CD4-positive, alpha-beta T cell treated with Interleukin-6 for 4 hours (primary cell): Measurements from ENCODE around the gene UACA.
"Not testable (repeated sequence)": the region's sequence is repeated elsewhere in the genome, so short reads cannot be mapped to it uniquely, and the experiment has no call there.

Experiments used
- DNase-seq: peaks from one replicate; pipeline ENCODE4 v3.0.0-alpha.2; 2020; ENCODE audit warnings: mixed read lengths

UACA gene, protein sequence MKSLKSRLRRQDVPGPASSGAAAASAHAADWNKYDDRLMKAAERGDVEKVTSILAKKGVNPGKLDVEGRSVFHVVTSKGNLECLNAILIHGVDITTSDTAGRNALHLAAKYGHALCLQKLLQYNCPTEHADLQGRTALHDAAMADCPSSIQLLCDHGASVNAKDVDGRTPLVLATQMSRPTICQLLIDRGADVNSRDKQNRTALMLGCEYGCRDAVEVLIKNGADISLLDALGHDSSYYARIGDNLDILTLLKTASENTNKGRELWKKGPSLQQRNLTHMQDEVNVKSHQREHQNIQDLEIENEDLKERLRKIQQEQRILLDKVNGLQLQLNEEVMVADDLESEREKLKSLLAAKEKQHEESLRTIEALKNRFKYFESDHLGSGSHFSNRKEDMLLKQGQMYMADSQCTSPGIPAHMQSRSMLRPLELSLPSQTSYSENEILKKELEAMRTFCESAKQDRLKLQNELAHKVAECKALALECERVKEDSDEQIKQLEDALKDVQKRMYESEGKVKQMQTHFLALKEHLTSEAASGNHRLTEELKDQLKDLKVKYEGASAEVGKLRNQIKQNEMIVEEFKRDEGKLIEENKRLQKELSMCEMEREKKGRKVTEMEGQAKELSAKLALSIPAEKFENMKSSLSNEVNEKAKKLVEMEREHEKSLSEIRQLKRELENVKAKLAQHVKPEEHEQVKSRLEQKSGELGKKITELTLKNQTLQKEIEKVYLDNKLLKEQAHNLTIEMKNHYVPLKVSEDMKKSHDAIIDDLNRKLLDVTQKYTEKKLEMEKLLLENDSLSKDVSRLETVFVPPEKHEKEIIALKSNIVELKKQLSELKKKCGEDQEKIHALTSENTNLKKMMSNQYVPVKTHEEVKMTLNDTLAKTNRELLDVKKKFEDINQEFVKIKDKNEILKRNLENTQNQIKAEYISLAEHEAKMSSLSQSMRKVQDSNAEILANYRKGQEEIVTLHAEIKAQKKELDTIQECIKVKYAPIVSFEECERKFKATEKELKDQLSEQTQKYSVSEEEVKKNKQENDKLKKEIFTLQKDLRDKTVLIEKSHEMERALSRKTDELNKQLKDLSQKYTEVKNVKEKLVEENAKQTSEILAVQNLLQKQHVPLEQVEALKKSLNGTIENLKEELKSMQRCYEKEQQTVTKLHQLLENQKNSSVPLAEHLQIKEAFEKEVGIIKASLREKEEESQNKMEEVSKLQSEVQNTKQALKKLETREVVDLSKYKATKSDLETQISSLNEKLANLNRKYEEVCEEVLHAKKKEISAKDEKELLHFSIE (N-terminal part only)

DNA sequence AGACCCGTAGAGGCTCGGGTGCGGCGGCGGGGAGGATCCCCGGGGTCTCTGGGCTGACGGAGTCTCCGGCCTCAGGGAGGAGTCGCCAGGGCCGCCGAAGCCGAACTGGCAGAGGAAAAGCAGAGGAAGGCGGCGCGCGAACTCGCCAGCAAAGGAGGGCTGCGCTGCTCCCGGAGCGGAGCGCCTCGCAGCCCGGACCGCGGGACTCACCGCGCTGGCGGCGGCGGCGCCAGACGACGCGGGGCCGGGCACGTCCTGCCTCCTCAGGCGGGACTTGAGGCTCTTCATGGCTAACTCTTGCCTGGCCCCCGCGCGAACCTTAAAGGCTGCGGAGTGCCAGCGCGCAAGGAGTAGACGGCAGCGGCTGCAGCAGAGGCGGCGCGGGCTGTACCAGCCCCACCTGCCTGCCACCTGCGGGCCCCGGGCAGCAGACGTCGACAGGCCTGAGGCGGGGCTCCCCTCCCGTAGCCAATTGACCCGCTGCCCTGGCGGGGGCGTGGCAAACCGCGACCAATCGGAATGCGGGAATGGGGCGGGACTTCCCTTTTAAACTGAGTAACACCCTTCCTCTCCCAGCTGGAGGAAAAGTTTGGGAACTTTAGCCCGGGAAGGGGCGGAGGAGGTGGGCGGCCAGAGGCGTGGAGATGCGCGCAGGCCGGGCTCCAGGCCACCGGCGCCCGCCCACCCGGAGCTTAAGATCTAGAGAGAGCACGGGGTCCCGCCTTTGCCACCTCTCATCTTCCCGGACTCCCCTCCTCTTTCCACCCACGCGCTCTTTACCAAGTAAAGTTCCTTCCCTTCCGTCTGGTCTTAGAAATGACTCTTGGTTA lies at the start of gene UACA:
UACA (minus strand) TSS at position 439 of the 830 bp plus-strand sequence; CDS start at position 288, 151 bp downstream.
- DNase-seq = peak; percentile 71

DNA sequence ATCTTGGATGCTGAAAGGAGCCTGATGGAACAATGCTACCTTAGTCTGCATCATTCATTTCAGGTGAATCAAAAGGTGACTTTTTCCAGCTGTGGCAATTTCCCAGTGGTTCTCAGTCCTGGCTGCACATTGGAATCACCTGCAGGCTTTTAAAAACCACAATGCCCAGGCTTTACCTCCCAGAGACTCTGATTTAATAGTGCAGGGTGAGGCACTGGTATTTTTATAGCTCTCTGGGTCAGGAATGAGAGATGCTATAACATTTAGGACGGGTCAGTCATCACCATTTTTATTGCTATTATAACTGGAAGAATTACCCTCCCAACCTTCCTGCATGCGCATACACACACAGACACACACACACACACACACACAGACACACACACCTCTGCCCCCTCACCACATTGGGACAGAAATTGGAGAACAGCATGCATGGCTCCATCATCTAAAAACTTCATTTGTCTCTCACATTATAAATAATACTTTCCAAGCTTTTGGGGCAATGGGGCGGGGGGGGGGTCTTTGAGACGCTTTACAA lies 49.5 kb upstream of the UACA start:
- no peak for DNase-seq

DNA sequence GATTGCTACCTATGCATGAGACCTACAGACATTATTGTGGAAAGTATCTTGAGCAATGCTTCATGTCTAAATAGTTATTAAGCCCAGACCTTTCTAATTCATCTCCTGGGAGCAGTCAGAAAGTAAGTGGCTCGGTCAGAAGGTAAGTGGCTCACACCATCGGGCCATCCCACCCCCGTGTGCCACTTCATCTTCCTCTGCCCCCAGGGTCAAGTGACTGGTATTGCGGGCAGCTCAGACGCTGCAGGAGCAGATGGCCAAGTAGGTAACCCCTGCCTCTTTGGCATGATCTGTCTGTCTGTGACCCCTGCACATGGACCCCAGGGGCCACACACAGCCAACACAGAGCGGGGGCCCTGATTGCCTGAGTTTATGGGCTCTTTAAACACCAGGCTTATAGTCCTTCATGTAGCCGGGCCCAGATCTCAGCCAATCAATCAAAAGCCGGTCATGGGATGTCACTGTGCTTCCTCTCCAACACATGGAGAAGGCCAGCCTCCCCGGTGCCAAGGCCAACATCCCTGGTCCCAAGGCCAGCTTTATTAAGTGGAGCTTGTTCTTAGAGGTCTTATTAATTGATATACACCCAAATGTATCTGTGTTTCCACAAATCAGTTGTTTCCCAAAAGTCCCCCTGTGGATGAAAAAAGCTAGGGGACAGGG lies 47.7 kb upstream of the UACA start:
- no peak for DNase-seq

DNA sequence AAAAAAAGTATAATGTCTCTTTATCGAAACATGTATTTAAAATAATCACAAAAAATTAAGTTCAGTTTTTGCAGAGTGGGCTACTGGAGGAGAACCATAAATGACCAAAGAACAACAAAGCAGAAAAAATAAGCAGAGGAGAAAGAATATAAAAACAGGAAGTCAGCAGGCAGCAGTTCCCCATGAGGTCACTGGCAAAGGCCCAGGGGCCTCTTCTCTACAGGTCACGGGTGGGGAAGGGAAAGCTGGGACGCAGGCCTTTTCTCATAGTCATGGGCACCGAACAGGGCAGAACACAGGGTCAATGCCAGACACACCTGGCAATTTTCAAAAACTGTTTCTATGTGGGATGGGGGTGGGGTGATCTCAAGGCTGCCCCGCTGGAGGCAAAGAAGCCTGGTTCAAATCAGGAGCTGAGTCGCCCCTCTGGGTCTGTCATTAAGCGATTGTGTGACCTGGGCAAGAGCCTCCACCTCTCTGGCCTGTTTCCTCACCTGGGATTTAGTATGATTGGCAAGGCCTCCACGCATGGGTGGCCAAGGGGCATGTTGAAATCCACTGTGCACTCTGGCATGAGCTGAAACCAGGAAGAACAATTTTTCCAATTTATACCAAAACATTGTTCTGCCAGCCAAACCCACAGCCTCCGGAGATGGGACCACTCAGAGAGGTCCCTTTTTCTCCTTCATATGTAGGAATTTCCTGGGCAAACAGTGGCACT lies 43.8 kb upstream of the UACA start:
- no peak for DNase-seq

DNA sequence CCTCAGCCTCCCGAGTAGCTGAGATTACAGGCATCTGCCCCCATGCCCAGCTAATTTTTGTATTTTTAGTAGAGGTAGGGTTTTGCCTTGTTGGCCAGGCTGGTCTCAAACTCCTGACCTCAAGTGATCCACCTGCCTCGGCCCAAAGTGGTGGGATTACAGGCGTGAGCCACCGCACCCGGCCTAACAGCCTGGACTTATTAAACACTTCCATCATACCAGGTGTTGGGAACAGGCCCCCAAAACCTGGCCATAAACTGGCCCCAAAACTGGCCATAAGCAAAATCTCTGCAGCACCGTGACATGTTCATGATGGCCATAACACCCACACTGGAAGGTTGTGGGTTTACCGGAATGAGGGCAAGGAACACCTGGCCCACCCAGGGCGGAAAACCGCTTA lies 41.0 kb upstream of the UACA start:
- DNase-seq = not testable (repeated sequence)

DNA sequence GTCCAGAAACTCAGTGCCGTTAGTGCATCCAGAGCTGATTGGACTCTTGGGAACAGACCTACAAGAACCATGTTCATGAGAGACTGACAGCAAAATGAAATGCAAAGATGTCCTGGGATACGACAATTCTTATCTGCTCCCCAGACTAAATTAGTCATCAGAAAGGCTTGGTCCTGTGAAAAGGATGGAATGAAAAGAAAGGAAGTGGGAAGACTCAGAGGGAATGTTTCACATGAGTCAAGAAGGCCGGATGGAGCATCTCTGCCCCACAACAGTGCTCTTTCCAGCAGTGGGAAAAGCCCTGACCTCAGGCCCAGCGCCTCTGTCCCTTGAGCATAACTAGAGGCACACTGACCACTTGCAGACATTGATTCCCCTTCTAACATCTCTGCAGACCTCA lies 39.3 kb upstream of the UACA start:
- DNase-seq = no peak

DNA sequence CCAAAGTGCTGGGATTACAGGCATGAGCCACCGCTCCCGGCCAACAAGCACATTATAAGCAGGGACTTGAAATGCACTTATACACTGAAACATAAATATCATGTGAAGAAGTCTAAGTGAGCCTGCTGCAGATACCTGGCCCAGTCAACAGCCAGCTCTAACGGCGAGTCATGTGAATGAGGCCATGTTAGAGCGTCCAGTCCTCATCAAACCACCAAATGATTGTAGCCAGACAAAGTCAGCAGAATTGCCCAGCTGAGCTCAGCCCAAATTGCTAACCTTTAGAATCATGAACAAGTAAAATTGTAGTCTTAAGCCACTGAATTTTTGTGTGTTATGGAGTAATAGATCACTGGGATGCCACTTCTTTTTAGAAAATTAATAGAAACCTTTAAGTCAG lies 37.8 kb upstream of the UACA start:
- DNase-seq = no peak

DNA sequence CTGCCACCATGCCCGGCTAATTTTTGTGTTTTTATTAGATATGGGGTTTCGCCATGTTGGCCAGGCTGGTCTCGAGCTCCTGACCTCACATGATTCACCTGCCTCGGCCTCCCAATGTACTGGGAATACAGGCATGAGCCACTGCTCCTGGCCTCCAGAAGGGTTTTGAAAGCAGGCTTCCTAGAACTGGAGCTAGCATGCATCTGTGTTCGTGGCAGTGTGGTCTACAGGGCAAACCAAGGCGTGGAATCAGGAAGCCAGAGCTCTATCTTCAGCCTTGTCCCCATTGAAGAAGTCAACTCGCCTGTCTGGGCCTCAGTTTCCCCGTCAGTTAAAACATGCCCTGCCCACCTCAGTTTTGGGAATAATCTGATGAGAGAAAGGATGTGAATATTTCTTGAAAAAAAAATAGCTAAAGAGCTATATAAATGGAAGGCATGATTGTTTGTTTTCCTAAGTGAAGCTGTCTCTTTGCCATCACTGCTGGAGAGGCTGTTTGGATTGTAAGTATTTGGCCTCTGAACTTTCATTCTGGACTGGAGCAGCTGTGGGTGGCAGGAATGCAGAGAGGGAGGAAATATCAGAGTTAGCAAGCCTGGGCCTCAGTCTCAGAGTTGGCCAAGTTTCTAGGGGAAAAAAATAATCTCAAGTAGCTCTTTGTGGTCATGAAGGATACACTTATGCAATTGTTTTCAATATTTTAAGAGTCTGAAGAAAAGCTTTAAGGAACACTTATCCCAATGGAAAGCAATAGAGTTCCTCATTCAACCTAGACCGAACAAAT lies 36.5 kb upstream of the UACA start:
- DNase-seq = no peak

DNA sequence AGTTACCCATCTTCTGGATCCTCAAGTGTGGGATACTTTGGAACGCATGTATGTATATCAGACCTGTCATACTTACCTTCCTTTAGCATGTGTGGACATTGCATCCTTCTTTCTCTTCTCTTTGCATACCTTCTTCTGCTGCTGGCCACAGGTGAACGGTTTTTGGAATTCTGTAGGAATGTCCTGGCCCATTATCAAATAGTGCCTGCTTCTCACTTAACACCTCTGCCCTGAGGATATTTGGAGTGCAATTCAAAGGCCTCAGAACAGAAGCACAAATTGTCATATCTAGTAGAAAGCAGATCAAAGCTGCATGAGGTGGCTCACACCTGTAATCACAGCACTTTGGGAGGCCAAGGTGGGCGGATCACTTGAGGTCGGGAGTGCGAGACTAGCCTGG lies 34.1 kb upstream of the UACA start:
- no peak for DNase-seq

DNA sequence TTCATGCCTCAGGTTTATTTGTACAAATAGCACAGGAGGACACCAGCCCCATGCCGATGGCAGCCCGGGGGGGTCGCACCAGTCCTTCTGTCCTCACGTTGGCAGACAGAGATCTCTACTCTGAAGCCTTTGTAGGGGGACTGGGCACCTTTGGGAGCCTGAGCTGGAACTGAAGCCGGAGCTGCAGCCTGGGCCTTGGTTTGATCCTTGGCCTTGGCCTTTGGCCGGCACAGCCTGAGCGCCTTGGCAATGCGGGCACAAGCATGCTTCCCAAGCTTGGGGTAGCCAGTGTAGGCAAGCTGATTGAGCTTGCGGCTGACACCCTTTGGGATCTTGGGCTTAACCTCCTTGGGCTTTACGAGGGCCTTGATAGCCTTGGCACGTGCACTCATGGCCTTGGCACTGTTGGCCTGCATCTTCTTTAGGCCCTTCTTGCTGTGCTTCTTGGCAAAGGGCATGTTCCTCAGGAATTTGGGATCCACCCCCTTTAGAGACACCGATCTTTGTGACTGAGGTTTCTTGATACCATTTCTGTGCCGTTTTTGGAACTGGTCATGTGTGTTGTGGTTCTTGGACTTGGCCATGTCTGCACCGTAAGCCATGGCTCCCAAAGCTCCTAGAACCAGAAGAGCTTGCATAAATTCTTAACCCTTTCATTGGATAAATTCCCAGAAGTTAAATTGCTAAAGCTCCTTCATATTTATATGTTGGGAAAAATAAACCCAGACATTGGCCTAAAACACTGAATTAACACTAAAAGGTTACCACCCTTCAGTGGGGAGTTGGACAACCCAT lies 33.4 kb upstream of the UACA start:
- DNase-seq = no peak

DNA sequence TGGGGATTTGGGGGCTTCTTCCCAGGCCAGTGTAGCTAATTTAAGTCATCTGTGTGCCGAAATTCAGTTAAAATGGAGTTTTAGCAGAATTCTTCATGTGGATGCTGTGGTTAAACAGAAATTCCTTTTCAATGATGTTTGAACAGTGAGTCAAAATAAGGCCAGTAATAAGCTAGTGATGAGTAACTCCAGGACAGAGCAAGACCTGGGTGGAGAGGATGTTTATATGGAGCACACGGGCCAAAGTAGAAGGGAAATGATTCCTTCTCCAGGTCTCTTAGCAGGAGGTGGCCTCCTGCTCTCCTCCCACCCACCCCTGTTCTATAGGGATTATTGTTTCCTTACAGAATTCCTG lies 31.9 kb upstream of the UACA start:
- DNase-seq = no peak

DNA sequence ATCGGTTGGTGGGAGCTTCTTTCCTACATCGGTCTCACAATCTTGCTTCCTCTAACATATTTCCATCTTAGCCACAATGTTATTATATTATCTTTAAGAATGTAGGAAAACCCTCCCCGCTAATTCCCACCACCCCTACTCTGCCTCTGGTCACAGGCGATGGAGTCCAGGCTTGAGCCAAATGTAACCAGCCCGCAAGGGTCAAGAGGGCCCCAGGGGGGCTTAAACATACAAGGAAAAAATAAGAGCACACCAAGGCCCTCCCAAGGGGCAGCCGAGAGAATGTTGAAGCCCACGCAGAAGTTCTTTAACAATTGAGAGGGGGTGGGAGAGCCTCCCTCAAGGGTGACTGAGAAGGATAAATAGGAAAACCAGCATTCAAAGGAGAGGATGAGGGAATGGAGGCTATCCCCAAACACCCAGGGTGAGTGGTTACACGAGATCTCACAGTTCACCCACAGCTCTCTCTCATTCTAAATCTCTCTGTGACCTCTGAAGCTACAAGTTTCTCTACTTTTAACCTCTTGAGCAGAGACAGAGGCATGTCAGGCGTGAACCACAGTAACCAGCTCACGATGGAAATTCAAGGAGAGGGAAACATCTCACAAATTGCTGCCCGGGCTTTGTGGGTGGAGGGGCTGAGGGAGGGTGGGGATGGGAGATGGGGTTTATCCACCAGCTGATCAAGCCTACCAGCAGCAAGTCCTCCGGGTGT lies 31.4 kb upstream of the UACA start:
- no peak for DNase-seq

DNA sequence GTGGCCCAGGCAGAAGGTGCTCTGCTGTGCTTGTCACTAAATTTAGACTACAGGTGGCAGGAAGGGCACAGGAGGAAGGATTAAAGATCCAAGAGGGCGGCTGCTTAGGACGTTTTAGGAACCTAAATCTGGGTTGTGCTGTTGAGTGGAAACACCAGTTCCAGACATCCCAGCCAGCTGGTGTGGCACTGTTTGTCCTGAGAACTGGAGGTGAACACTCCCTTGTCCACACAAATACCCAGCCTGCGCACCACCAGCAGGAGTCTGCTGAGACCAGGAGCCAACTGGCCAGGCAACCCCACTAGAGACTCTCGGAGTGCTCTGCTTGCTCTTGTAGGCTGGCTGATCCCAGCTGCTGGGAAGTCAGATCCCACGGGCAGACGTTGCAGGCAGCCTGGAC lies 30.3 kb upstream of the UACA start:
- DNase-seq = no peak

DNA sequence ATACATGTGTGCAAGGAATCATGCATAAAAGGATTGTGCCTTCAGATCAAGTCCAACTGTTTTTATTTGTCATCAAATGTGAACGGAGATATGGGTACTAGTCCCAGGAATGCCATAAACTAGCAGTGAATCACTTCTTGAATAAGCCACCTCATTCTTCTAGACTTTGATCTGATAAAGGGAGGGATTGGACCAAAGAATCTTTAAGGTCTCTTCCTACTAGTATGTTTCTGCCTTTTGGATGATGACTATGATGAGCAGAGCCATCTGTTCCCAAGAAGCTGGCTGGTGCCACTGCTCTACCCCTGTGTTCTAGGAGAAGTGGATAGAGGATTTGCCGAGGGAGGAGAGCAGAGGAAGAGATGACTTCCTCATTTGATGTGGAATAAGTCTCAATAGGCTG lies 28.8 kb upstream of the UACA start:
- no peak for DNase-seq

DNA sequence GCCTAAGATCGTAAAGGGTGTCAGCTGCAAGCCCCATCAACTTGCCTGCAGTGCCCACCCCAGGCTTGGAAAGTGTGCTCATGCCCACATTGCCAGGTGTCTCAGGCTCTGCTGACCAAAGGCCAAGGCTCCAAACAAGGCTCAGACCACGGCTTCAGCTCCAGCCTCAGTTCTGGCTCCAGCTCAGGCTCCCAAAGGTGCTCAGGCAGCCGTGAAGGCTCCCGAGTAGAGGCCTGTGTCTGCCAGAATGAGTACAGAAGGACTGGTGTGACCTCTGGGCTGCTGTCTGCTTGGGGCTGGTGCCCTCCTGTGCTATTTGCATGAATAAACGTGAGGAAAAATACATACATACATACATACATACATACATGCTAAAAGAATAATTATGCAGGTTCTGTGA lies 27.9 kb upstream of the UACA start:
- DNase-seq = no peak

DNA sequence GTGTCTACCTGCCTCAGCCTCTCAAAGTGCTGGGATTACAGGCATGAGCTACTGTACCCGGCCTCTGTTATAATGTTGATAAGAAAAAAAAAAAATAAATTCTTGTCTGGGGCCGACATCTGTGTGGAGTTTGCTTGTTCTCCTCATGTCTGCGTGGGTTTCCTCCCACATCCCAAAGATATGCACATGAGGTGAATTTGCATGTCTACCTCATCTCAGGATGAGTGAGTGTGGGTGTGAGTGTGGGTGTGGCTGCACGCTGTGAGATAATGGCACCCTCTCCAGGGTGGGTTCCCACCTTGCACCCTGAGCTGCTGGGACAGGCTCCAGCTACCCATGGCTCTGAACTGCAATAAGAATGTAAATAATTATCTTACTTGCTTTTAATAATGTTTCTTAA lies 25.9 kb upstream of the UACA start:
- DNase-seq = no peak

DNA sequence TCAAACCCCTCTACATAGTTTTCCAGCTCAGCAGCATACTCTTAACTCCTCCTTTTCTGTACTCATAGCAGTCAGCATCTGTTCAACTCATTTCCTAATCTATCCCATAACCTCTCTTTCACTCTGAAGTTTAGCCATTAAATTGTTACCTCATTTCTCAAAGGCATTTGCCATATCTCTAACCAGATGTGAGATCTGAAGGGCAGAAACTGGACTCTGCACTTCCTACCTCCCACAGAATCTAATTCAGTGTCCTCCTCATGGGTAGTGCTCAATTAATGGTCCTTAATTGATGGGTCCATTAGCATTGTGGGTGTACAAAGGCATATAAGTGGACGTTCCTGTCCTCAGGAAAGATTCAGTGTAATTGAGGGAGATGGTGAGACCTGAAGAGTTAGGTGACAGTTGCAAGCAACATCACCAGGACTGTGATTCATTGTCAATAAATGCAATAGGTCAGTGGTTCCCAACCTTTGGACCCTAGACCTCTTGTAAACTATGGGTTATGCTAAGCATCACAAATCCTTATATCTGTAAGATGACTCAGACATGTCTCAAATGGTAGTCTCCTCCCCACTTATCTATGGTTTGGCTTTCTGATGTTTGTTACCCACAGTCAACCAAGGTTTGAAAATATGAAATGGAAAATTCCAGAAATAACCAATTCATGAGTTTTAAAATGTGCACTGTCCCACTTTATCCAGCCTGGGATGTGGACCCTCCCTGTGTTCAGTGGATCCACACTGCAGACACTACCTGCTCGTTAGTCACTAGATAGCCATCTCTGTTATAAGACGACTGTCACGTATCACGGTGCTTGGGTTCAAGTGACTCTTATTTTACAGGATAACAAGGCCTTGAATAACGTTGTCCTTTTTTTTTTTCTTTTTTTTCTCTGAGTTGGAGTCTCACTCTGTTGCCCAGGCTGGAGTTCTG lies 25.0 kb upstream of the UACA start:
- DNase-seq = no peak
